Epithelial cell of esophagus (primary cell): ENCODE data around the gene CCSER2.
"Not testable (repeated sequence)": the region's sequence is repeated elsewhere in the genome, so short reads cannot be mapped to it uniquely, and the experiment has no call there.

Experiments used
- DNase-seq: peaks from one replicate; pipeline ENCODE4 v3.0.0; 2010; ENCODE audit warnings: low read depth
- H3K4me3 ChIP-seq: 2 replicates; pipeline ENCODE4 v1.5.1; 2011; ENCODE audit warnings: mild to moderate bottlenecking, low read length, control low read depth
- CTCF ChIP-seq: IDR thresholded peaks from 2 replicates; pipeline ENCODE4 v1.5.1; 2011; ENCODE audit warnings: low read depth, mild to moderate bottlenecking, low read length, control low read depth, inconsistent platforms; ENCODE audit not compliant: insufficient read depth; ENCODE audit errors: missing control alignments

Gene CCSER2

GRCh38 chr10:84493951-84494848 is 165.8 kb downstream of the CCSER2 start:
- peak; percentile 91 for DNase-seq
- TF ChIP-seq CTCF: no peak

GRCh38 chr10:84494849-84495180 is 166.4 kb downstream of the CCSER2 start:
- no peak overlapping the region for H3K4me3 ChIP-seq
- TF ChIP-seq CTCF: no peak
- no peak for DNase-seq

More at GRCh38 chr10:84493951-84494848, 165.8 kb downstream of the CCSER2 start:
- no peak overlapping the region for H3K4me3 ChIP-seq

- H3K4me3 ChIP-seq: no peak overlapping the region
- DNase-seq: peak; percentile 34
- TF ChIP-seq CTCF: no peak
Measured at GRCh38 chr10:84497978-84498377, 169.6 kb downstream of the CCSER2 start.

GRCh38 chr10:84499039-84499438 is 170.7 kb downstream of the CCSER2 start:
- not testable (repeated sequence) for DNase-seq, H3K4me3 ChIP-seq

- TF ChIP-seq CTCF: no peak
- H3K4me3 ChIP-seq: no peak overlapping the region
- no peak for DNase-seq
Measured at GRCh38 chr10:84499846-84500245, 171.5 kb downstream of the CCSER2 start.

GRCh38 chr10:84510121-84510520 is 181.7 kb downstream of the CCSER2 start:
- H3K4me3 ChIP-seq: no peak overlapping the region
- peak; percentile 44 for DNase-seq
- TF ChIP-seq CTCF: no peak

- no peak overlapping the region for H3K4me3 ChIP-seq
- no peak for TF ChIP-seq CTCF
- no peak for DNase-seq
Measured at GRCh38 chr10:84511106-84511505, 182.7 kb downstream of the CCSER2 start.
